GM12878 (cell line): ENCODE results near the gene TCF15. TPM values are rescaled to one million over a fixed set of nuclear protein-coding genes. Genes with fewer than 3 reads are reported as not detected.

Experiments used
- ATAC-seq: fragments of 200-7000 bp; cut with Tn5 transposase; 3 replicates; pipeline ENCODE4 v1.9.1; 2020; ENCODE audit warnings: mild to moderate bottlenecking, moderate library complexity
- BruUV-seq: library from RNA; stranded (reverse); fragments of 400-500 nt; replicated peaks from 2 replicates; lab custom pipeline; 2021; lab: Mats Ljungman, UMichigan
- CTCF ChIA-PET: fragments of 300-600 bp; sonication (Branson Sonifier 250); formaldehyde crosslinking; extraction: SDS; loops from one replicate; lab custom pipeline; 2021; ENCODE audit warnings: inconsistent platforms; lab: Yijun Ruan, JAX
- POLR2A ChIA-PET: fragments of 350-600 bp; formaldehyde crosslinking; extraction: SDS; loops from one replicate; lab custom pipeline; 2021; ENCODE audit warnings: inconsistent platforms; lab: Charles Lee
- RAD21 ChIA-PET: fragments of 300-600 bp; sonication (Branson Sonifier 250); formaldehyde crosslinking; loops from one replicate; lab custom pipeline; 2023; ENCODE audit warnings: antibody characterized with exemption; ENCODE audit not compliant: unreplicated experiment; lab: Charles Lee
- SMC1A ChIA-PET: fragments of 300-600 bp; sonication (Branson Sonifier 250); formaldehyde crosslinking; loops from one replicate; lab custom pipeline; 2023; ENCODE audit not compliant: unreplicated experiment, uncharacterized antibody; lab: Charles Lee
- DNase-seq: peaks from one replicate; pipeline ENCODE4 v3.0.0-alpha.2; 2011; ENCODE audit warnings: low read depth, low spot score
- FAIRE-seq: peaks from 3 replicates; lab custom pipeline; 2011; peaks lifted over from hg19 to GRCh38; lab: Jason Lieb, UNC
- H2AFZ ChIP-seq: 2 replicates; pipeline ENCODE4 v1.6.0; 2011; ENCODE audit warnings: low read depth, low read length, control low read depth; ENCODE audit not compliant: control insufficient read depth
- H3K27ac ChIP-seq: 2 replicates; pipeline ENCODE4 v1.5.1; 2011; ENCODE audit warnings: control low read depth; ENCODE audit not compliant: control insufficient read depth, insufficient read depth
- H3K27me3 ChIP-seq, 2 experiments: replicated peaks in 1 of 2; 2 replicates each; pipeline versions ENCODE4 v1.6.0 to v1.6.1; 2011; ENCODE audit warnings: low read length in 1 of 2; ENCODE audit not compliant: control insufficient read depth in 2 of 2, insufficient read depth in 2 of 2
- H3K36me3 ChIP-seq, 2 experiments: 2 replicates each; pipeline ENCODE4 v1.5.1; 2011; ENCODE audit warnings: low read length in 1 of 2; ENCODE audit not compliant: control insufficient read depth in 2 of 2, insufficient read depth in 2 of 2
- H3K4me1 ChIP-seq: 2 replicates; pipeline ENCODE4 v1.6.1; 2011; ENCODE audit warnings: mild to moderate bottlenecking, low read length, moderate library complexity, mixed read lengths; ENCODE audit not compliant: control insufficient read depth, insufficient read depth
- H3K4me2 ChIP-seq: 2 replicates; pipeline ENCODE4 v1.6.0; 2011; ENCODE audit warnings: control low read depth; ENCODE audit not compliant: control insufficient read depth, insufficient read depth
- H3K4me3 ChIP-seq: fragments of 200-600 bp; sonication (generic); 2 replicates; pipeline ENCODE4 v1.5.1; 2016
- H3K79me2 ChIP-seq: 2 replicates; pipeline ENCODE4 v1.6.0; 2011; ENCODE audit warnings: low read length; ENCODE audit not compliant: control insufficient read depth, insufficient read depth
- H3K9ac ChIP-seq: 2 replicates; pipeline ENCODE4 v1.8.0; 2011; ENCODE audit warnings: low read length, control low read depth, mixed read lengths; ENCODE audit not compliant: control insufficient read depth, insufficient read depth
- H3K9me3 ChIP-seq: replicated peaks from 3 replicates; pipeline ENCODE4 v1.5.1; 2011; ENCODE audit warnings: mild to moderate bottlenecking, low read length; ENCODE audit not compliant: control insufficient read depth, insufficient read depth
- H4K20me1 ChIP-seq: 2 replicates; pipeline ENCODE4 v1.6.0; 2011; ENCODE audit not compliant: control insufficient read depth, insufficient read depth
- ATF2 ChIP-seq: IDR thresholded peaks from 2 replicates; pipeline ENCODE4 v1.6.1; 2012; ENCODE audit warnings: low read length, inconsistent platforms
- ATF3 ChIP-seq: IDR thresholded peaks from 2 replicates; pipeline ENCODE4 v1.6.1; 2011; ENCODE audit warnings: low read depth, mild to moderate bottlenecking, low read length, moderate library complexity, borderline replicate concordance; ENCODE audit errors: extremely low read depth
- BMI1 ChIP-seq: fragments of 450-650 bp; IDR thresholded peaks from 2 replicates; pipeline ENCODE4 v1.6.1; 2016; ENCODE audit warnings: mild to moderate bottlenecking, moderate library complexity, borderline replicate concordance
- EP300 ChIP-seq, 2 experiments: fragments of 150-350 bp in 1 of 2; IDR thresholded peaks; 2 replicates each; pipeline ENCODE4 v1.6.1; 2011 to 2012; ENCODE audit warnings: low read depth in 2 of 2, low read length in 2 of 2, borderline replicate concordance in 1 of 2, improper control_type of control experiment in 1 of 2, inconsistent platforms in 1 of 2; ENCODE audit not compliant: control insufficient read depth in 1 of 2
- FOXK2 ChIP-seq: fragments of 450-650 bp; IDR thresholded peaks from 2 replicates; pipeline ENCODE4 v1.6.1; 2017; ENCODE audit warnings: mild to moderate bottlenecking, moderate library complexity
- HCFC1 ChIP-seq: fragments of 150-350 bp; IDR thresholded peaks from 2 replicates; pipeline ENCODE4 v1.6.1; 2014; ENCODE audit warnings: low read length
- PAX8 ChIP-seq: fragments of 450-650 bp; IDR thresholded peaks from 2 replicates; pipeline ENCODE4 v1.6.1; 2017; ENCODE audit warnings: mild to moderate bottlenecking, moderate library complexity
- POLR2A ChIP-seq: IDR thresholded peaks from 2 replicates; pipeline ENCODE4 v1.6.1; 2011; ENCODE audit warnings: low read depth, mild to moderate bottlenecking, low read length
- RELA ChIP-seq: fragments of 450-650 bp; IDR thresholded peaks from 2 replicates; pipeline ENCODE4 v1.8.0; 2014; ENCODE audit warnings: borderline replicate concordance; ENCODE audit not compliant: partially characterized antibody
- RFX5 ChIP-seq: IDR thresholded peaks from 2 replicates; pipeline ENCODE4 v1.6.1; 2011; ENCODE audit warnings: low read depth, low read length, improper control_type of control experiment
- TARDBP ChIP-seq: IDR thresholded peaks from 2 replicates; pipeline ENCODE4 v1.6.1; 2016; ENCODE audit warnings: borderline replicate concordance
- ZSCAN29 ChIP-seq: fragments of 450-650 bp; IDR thresholded peaks from 2 replicates; pipeline ENCODE4 v1.6.1; 2017; ENCODE audit warnings: mild to moderate bottlenecking, moderate library complexity
- whole genome bisulfite sequencing: methylation state at CpG from one replicate; pipeline ENCODE4 v1.1.6; 2016; ENCODE audit warnings: low lambda C conversion rate; ENCODE audit not compliant: insufficient replicate concordance, insufficient coverage; ENCODE audit errors: missing lambda C conversion rate; 5-methylcytosine and 5-hydroxymethylcytosine counted together
- in situ Hi-C: fragments of 300-500 bp; cut with MboI; formaldehyde crosslinking; loops from 9 replicates; pipeline ENCODE4 v1.14.3; 2018; ENCODE audit warnings: mixed read lengths
- intact Hi-C: fragments of 100-400 bp; cut with micrococcal nuclease; formaldehyde crosslinking; loops from one replicate; pipeline ENCODE4 v1.14.2; 2022; ENCODE audit not compliant: unreplicated experiment
- polyA plus RNA-seq, 11 experiments: library from polyadenylated mRNA; depleted of rRNA in 4 of 11; unstranded in 6 of 11; stranded (reverse) in 5 of 11; fragments of >200 nt; fragmentation: Nextera tagmentation in 4 of 11; fragmentation: Illumina TruSeq in 1 of 11; extraction: Ambion mirVana in 4 of 11; extraction: Trizol in 1 of 11; gene quantifications; 1 replicate in 1 of 11; 2 replicates in 10 of 11; pipeline versions ENCODE4 v1.2.1 to v1.2.3, GENCODE V29; 2011 to 2016; ENCODE audit warnings: inconsistent platforms in 2 of 11, missing spikeins in 2 of 11, low read depth in 1 of 11
- total RNA-seq, 4 experiments: library from RNA; depleted of rRNA in 3 of 4; stranded (reverse); fragments of >200 nt in 3 of 4; fragmentation: Illumina TruSeq in 1 of 4; extraction: Trizol in 1 of 4; gene quantifications; 2 replicates each; pipeline versions ENCODE4 v1.2.1 to v1.2.3, GENCODE V29; 2013 to 2021
- TF ChIP-seq, protein P1 (sequence below), 3 experiments: IDR thresholded peaks in 2 of 3; conservative IDR thresholded peaks in 1 of 3; 2 replicates each; pipeline ENCODE4 v1.5.1; 2011; ENCODE audit warnings: low read depth in 3 of 3, low read length in 3 of 3, mild to moderate bottlenecking in 3 of 3, control low read depth in 2 of 3, moderate library complexity in 2 of 3, inconsistent platforms in 1 of 3, mixed read lengths in 1 of 3; ENCODE audit not compliant: control insufficient read depth in 2 of 3, insufficient read depth in 1 of 3; ENCODE audit errors: extremely low read depth in 1 of 3

The TCF15 gene
- total and polyA plus RNA-seq, 10 of the 15 experiments (the other 5 are each of a cell fraction or from before 2014, with no cell fraction given) = 0.08 TPM; not detected in 9

DNA sequence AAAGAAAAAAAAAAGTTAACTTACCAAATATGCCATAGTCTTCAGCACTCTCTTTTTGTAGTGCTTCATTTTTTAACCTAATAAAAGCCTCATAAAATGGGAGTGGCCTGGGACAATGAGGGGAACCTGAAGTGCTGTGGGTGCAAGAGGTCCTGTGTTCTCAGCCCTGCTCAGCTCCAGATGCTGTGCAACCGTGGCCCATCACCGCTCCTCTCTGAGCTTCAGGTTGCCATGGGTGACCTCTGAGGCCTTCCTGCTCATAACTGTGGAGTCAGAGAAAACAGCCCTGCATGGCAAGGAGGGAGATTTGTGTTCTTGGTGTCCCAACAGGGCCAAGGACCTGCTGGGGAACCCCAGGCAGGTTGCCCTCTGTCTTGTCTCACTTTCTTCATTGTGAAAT, 10.0 kb downstream of the TCF15 start:
- CTCF ChIA-PET = interaction anchor here (1.1 kb wide), 2 partner anchors 37 to 45 kb away, joined by 3 to 4 read pairs; no protein-coding TSS in a partner anchor
- ATAC-seq (no peak), DNase-seq (no peak), FAIRE-seq (no peak)
- Histone ChIP-seq H3K4me3 (no peak overlapping the region), H3K27me3 (peaks cover 0 to 2% of the 10 kb centered on the region in 2 experiments; a peak in 2 of 4 replicates), H3K4me1 (no peaks in the 10 kb centered on the region), H3K27ac (no peak overlapping the region), H3K36me3 (no peaks in the 10 kb centered on the region), H4K20me1 (no peaks in the 10 kb centered on the region)
- in situ Hi-C loops = no loop called here
- WGBS = 38% methylated on average over 2 of the region's 2 CpGs
- no TSS peak for BruUV-seq
- SMC1A ChIA-PET = interaction anchor here (1.0 kb wide), 1 partner anchor 45 kb away, joined by 3 read pairs; no protein-coding TSS in a partner anchor
- POLR2A ChIA-PET = no interaction called here
- intact Hi-C loops = no loop called here
- no peak for TF ChIP-seq EP300 (IDR thresholded peaks at IDR 0.05; ENCODE audit: borderline replicate concordance in 1 of 2, control insufficient read depth in 1 of 2, low read depth in 2 of 2, low read length in 2 of 2)
- TF ChIP-seq, all 136 proteins: peak for 0
- H2AFZ ChIP-seq = no peak overlapping the region
- no peak overlapping the region for H3K9ac ChIP-seq
- no peaks in the 10 kb centered on the region for H3K9me3 ChIP-seq
- H3K79me2 ChIP-seq = no peaks in the 10 kb centered on the region
- no peak overlapping the region for H3K4me2 ChIP-seq
- RAD21 ChIA-PET = interaction anchor here (0.6 kb wide), 1 partner anchor 138 kb away, joined by 3 read pairs; no protein-coding TSS in a partner anchor

DNA sequence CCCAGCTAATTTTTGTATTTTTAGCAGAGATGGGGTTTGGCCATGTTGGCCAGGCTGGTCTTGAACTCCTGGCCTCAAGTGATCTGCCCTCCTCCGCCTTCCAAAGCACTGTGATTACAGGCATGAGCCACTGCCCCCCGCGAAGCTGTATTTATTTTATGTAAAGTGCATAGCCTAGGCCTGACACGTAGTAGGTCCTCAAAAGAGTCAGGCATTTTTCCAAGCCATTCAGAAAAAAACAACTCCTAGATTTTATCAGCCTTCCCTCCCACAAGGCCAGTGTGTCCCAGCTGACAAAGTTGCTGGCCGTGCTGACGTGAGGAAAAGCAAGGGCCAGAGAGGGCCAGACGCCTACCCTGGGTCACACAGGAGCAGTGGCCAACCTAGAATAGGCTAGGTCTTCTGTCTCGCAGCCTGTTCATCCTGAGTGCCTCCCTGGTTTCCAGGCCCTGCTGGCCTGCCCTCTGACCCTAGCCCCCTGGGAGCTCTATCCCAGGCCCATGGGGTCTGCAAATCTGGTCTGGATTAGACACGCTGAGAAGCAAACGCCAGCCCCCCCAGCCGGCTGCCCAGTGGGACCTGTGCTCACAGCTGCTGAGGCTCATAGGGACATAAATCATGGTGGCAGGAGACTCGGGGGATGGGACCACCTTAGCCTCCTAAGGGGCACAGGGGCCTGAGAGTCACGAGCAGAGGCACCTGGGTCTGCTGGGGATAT, 11.8 kb downstream of the TCF15 start:
- ChIA-PET CTCF (no interaction called here), SMC1A (no interaction called here), POLR2A (no interaction called here), RAD21 (no interaction called here)
- DNase-seq (no peak), ATAC-seq (no peak), FAIRE-seq (no peak)
- in situ Hi-C loops (no loop called here), intact Hi-C loops (no loop called here)
- 52% methylated on average over 13 of the region's 13 CpGs for WGBS
- Histone ChIP-seq H3K4me1 (no peaks in the 10 kb centered on the region), H3K4me3 (no peak overlapping the region), H4K20me1 (no peaks in the 10 kb centered on the region), H3K9ac (no peak overlapping the region), H3K36me3 (no peaks in the 10 kb centered on the region), H3K27ac (no peak overlapping the region), H3K79me2 (no peaks in the 10 kb centered on the region), H3K4me2 (no peak overlapping the region), H2AFZ (no peak overlapping the region), H3K9me3 (no peaks in the 10 kb centered on the region), H3K27me3 (peaks cover 0 to 2% of the 10 kb centered on the region in 2 experiments; a peak in 2 of 4 replicates)
- BruUV-seq = no TSS peak
- no peak for TF ChIP-seq RFX5
- TF ChIP-seq ZSCAN29 = no peak
- no peak for TF ChIP-seq RELA
- TF ChIP-seq, protein P1, sequence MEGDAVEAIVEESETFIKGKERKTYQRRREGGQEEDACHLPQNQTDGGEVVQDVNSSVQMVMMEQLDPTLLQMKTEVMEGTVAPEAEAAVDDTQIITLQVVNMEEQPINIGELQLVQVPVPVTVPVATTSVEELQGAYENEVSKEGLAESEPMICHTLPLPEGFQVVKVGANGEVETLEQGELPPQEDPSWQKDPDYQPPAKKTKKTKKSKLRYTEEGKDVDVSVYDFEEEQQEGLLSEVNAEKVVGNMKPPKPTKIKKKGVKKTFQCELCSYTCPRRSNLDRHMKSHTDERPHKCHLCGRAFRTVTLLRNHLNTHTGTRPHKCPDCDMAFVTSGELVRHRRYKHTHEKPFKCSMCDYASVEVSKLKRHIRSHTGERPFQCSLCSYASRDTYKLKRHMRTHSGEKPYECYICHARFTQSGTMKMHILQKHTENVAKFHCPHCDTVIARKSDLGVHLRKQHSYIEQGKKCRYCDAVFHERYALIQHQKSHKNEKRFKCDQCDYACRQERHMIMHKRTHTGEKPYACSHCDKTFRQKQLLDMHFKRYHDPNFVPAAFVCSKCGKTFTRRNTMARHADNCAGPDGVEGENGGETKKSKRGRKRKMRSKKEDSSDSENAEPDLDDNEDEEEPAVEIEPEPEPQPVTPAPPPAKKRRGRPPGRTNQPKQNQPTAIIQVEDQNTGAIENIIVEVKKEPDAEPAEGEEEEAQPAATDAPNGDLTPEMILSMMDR (IDR thresholded peaks at IDR 0.05 in 2 of 3, conservative IDR thresholded peaks at IDR 0.05 in 1 of 3; ENCODE audit: control insufficient read depth in 2 of 3, extremely low read depth in 1 of 3, insufficient read depth in 1 of 3, low read depth in 3 of 3, low read length in 3 of 3) = no peak
- TF ChIP-seq PAX8 = no peak
- TF ChIP-seq HCFC1 = no peak
- TF ChIP-seq FOXK2 = no peak
- no peak for TF ChIP-seq POLR2A
- TF ChIP-seq TARDBP = no peak
- no peak for TF ChIP-seq ATF2
- TF ChIP-seq ATF3 = no peak
- TF ChIP-seq BMI1 = no peak
